Neural cell (in vitro differentiated cells): ENCODE results near the gene TMEM164. TPM values are rescaled to one million over a fixed set of nuclear protein-coding genes. Genes with fewer than 3 reads are reported as not detected.

Experiments
- H2AFZ ChIP-seq: fragments of 200-600, 300-800 bp; sonication (generic), shearing (Covaris generic); 2 replicates; pipeline ENCODE4 v1.6.0; 2014; ENCODE audit warnings: low read depth, mild to moderate bottlenecking, antibody characterized with exemption, low read length, moderate library complexity
- H3F3A ChIP-seq: fragments of 200-600 bp; shearing (Covaris generic); 2 replicates; pipeline ENCODE4 v1.6.1; 2016; ENCODE audit warnings: mild to moderate bottlenecking, moderate library complexity, mixed read lengths, antibody characterized with exemption, low read length; ENCODE audit not compliant: insufficient read depth, poor library complexity, severe bottlenecking
- H3K27ac ChIP-seq: fragments of 200-600, 300-800 bp; sonication (generic), shearing (Covaris generic); 2 replicates; pipeline ENCODE4 v1.5.1; 2014; ENCODE audit warnings: mild to moderate bottlenecking, low read length, moderate library complexity
- H3K27me3 ChIP-seq: fragments of 300-800, 200-600 bp; sonication (generic), shearing (Covaris generic); 2 replicates; pipeline ENCODE4 v1.6.0; 2014; ENCODE audit warnings: mild to moderate bottlenecking, low read depth, low read length, moderate library complexity; ENCODE audit not compliant: insufficient read depth
- H3K36me3 ChIP-seq: fragments of 300-800, 200-600 bp; sonication (generic), shearing (Covaris generic); 2 replicates; pipeline ENCODE4 v1.5.1; 2014; ENCODE audit warnings: mild to moderate bottlenecking, antibody characterized with exemption, low read length, moderate library complexity; ENCODE audit not compliant: insufficient read depth
- H3K4me2 ChIP-seq: fragments of 300-800, 200-600 bp; sonication (generic), shearing (Covaris generic); 2 replicates; pipeline ENCODE4 v1.6.0; 2014; ENCODE audit warnings: mild to moderate bottlenecking, low read length
- H3K4me3 ChIP-seq: fragments of 300-800, 200-600 bp; sonication (generic), shearing (Covaris generic); 2 replicates; pipeline ENCODE4 v1.5.1; 2014; ENCODE audit warnings: mild to moderate bottlenecking, low read length, moderate library complexity
- H3K79me2 ChIP-seq: fragments of 200-600 bp; shearing (Covaris generic); replicated peaks from 2 replicates; pipeline ENCODE4 v1.6.0; 2014; ENCODE audit warnings: mild to moderate bottlenecking, low read length, moderate library complexity; ENCODE audit not compliant: insufficient read depth
- H3K9ac ChIP-seq: fragments of 300-800, 200-600 bp; sonication (generic), shearing (Covaris generic); 2 replicates; pipeline ENCODE4 v1.6.1; 2016; ENCODE audit warnings: mild to moderate bottlenecking, low read length, mixed read lengths
- H3K9me2 ChIP-seq: fragments of 200-600 bp; shearing (Covaris generic); 2 replicates; pipeline ENCODE4 v1.6.1; 2016; ENCODE audit warnings: mild to moderate bottlenecking, low read length, mixed read lengths; ENCODE audit not compliant: insufficient read depth
- H3K9me3 ChIP-seq: fragments of 200-600, 300-800 bp; sonication (generic), shearing (Covaris generic); 2 replicates; pipeline ENCODE4 v1.6.1; 2016; ENCODE audit warnings: mild to moderate bottlenecking, mixed run types, low read length, moderate library complexity, mixed read lengths
- H4K20me1 ChIP-seq: fragments of 200-600 bp; shearing (Covaris generic); 2 replicates; pipeline ENCODE4 v1.6.1; 2016; ENCODE audit warnings: mild to moderate bottlenecking, mixed run types; ENCODE audit not compliant: insufficient read depth
- EP300 ChIP-seq: fragments of 450-650 bp; conservative IDR thresholded peaks from 2 replicates; pipeline ENCODE4 v1.6.1; 2014; ENCODE audit warnings: antibody characterized with exemption, mild to moderate bottlenecking, moderate library complexity; ENCODE audit not compliant: poor library complexity, severe bottlenecking
- EZH2 ChIP-seq: fragments of 200-600, 300-800 bp; shearing (Covaris generic), sonication (generic); IDR thresholded peaks from 2 replicates; pipeline ENCODE4 v1.6.1; 2014; ENCODE audit warnings: antibody characterized with exemption, low read length, borderline replicate concordance, mild to moderate bottlenecking; ENCODE audit not compliant: insufficient read depth, poor library complexity, severe bottlenecking
- MXI1 ChIP-seq: fragments of 450-650 bp; conservative IDR thresholded peaks from 2 replicates; pipeline ENCODE4 v1.6.1; 2014; ENCODE audit warnings: antibody characterized with exemption, mild to moderate bottlenecking; ENCODE audit not compliant: poor library complexity, severe bottlenecking
- POLR2AphosphoS5 ChIP-seq: IDR thresholded peaks from 2 replicates; pipeline ENCODE4 v1.6.1; 2012
- RAD21 ChIP-seq: fragments of 450-650 bp; conservative IDR thresholded peaks from 2 replicates; pipeline ENCODE4 v1.6.1; 2014; ENCODE audit warnings: antibody characterized with exemption, mild to moderate bottlenecking, moderate library complexity
- REST ChIP-seq: IDR thresholded peaks from 2 replicates; pipeline ENCODE4 v1.6.1; 2012; ENCODE audit warnings: borderline replicate concordance
- SMC3 ChIP-seq: fragments of 450-650 bp; conservative IDR thresholded peaks from 2 replicates; pipeline ENCODE4 v1.6.1; 2014; ENCODE audit warnings: antibody characterized with exemption, mild to moderate bottlenecking, moderate library complexity; ENCODE audit not compliant: poor library complexity
- TAF1 ChIP-seq: IDR thresholded peaks from 2 replicates; pipeline ENCODE4 v1.6.1; 2012; ENCODE audit warnings: low read depth
- polyA plus RNA-seq: library from polyadenylated mRNA; depleted of rRNA; stranded (reverse); fragments of >200 nt; gene quantifications from 2 replicates; pipeline ENCODE4 v1.2.3, GENCODE V29; 2014
- TF ChIP-seq, protein P1 (sequence below): fragments of 450-650 bp; IDR thresholded peaks from 2 replicates; pipeline ENCODE4 v1.5.1; 2014; ENCODE audit warnings: antibody characterized with exemption, mild to moderate bottlenecking, moderate library complexity; ENCODE audit not compliant: poor library complexity, severe bottlenecking

Gene TMEM164
- polyA plus RNA-seq, 1 donor from 2014 or later, result 52.8 TPM

GRCh38 chrX:110192516-110192915, 189.6 kb downstream of the TMEM164 start:
- H3F3A ChIP-seq, result no peaks in the 10 kb centered on the region
- H3K27me3 ChIP-seq, result no peaks in the 10 kb centered on the region
- no peak overlapping the region for H3K4me2 ChIP-seq
- H3K9me2 ChIP-seq, result no peaks in the 10 kb centered on the region
- no peak overlapping the region for H3K9ac ChIP-seq
- H4K20me1 ChIP-seq, result no peaks in the 10 kb centered on the region
- H2AFZ ChIP-seq, result no peak overlapping the region
- no peak overlapping the region for H3K4me3 ChIP-seq
- H3K9me3 ChIP-seq, result no peaks in the 10 kb centered on the region
- no peaks in the 10 kb centered on the region for H3K79me2 ChIP-seq
- no peak for TF ChIP-seq EZH2
- TF ChIP-seq, protein P1, sequence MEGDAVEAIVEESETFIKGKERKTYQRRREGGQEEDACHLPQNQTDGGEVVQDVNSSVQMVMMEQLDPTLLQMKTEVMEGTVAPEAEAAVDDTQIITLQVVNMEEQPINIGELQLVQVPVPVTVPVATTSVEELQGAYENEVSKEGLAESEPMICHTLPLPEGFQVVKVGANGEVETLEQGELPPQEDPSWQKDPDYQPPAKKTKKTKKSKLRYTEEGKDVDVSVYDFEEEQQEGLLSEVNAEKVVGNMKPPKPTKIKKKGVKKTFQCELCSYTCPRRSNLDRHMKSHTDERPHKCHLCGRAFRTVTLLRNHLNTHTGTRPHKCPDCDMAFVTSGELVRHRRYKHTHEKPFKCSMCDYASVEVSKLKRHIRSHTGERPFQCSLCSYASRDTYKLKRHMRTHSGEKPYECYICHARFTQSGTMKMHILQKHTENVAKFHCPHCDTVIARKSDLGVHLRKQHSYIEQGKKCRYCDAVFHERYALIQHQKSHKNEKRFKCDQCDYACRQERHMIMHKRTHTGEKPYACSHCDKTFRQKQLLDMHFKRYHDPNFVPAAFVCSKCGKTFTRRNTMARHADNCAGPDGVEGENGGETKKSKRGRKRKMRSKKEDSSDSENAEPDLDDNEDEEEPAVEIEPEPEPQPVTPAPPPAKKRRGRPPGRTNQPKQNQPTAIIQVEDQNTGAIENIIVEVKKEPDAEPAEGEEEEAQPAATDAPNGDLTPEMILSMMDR, result no peak
- TF ChIP-seq EP300, result no peak
- no peak overlapping the region for H3K27ac ChIP-seq
- H3K36me3 ChIP-seq, result no peaks in the 10 kb centered on the region

GRCh38 chrX:110194977-110195376, 192.1 kb downstream of the TMEM164 start:
- Histone ChIP-seq H3K9me3 (no peaks in the 10 kb centered on the region), H3K9ac (no peak overlapping the region), H3K4me3 (no peak overlapping the region), H2AFZ (no peak overlapping the region), H3K27me3 (no peaks in the 10 kb centered on the region), H3K9me2 (no peaks in the 10 kb centered on the region), H3K4me2 (no peak overlapping the region), H3K27ac (no peak overlapping the region), H3F3A (no peaks in the 10 kb centered on the region), H3K79me2 (no peaks in the 10 kb centered on the region), H4K20me1 (no peaks in the 10 kb centered on the region), H3K36me3 (no peaks in the 10 kb centered on the region)
- TF ChIP-seq MXI1 (no peak), RAD21 (no peak), REST (no peak), TAF1 (no peak), SMC3 (no peak), POLR2AphosphoS5 (no peak), EP300 (no peak), EZH2 (no peak)
- TF ChIP-seq, protein P1, result no peak
